ENCODE data around the gene HEATR3.

Gene HEATR3

DNA sequence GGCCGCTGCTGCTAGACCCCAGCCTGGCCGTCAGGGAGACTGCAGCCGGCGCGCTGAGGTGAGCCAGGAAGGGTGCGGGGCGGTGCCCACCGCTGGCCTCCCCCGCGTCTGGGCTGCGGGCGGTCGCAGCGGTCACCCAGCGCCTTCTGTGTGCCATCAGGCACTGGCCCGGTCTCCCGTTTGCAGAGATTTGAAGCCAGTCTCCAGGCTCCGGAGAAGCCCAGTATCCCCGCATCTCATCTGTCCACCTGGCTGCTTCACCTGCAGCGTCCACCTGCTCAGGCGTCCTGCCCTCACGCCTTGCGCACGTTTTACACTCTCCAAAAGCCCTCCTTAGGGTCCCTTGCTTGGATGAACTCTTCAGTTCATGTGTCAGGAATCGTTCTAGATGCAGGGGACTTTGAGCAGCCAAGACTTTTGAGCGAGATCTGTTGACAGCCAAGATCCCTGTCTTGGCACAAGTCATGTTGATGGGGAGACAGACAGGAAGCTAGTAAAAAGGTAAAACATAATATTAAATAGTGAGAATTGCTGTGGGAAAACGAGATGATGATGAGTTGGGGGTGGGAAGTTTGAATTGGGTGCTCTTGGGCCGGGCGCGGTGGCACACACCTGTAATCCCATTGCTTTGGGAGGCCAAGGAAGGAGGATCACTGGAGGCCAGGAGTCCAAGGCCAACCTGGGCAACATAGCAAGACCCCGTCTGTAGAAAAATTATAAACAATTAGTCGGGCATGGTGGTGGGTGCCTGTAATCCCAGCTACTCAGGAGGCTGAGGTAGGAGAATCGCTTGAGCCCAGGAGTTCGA is 916 bp downstream of the HEATR3 start:
- TF ChIP-seq GATA2 (IDR thresholded peaks at IDR 0.05; ENCODE audit: low read depth, low read length) (no peak), GATA3 (IDR thresholded peaks at IDR 0.05; ENCODE audit: low read depth, low read length) (no peak)

DNA sequence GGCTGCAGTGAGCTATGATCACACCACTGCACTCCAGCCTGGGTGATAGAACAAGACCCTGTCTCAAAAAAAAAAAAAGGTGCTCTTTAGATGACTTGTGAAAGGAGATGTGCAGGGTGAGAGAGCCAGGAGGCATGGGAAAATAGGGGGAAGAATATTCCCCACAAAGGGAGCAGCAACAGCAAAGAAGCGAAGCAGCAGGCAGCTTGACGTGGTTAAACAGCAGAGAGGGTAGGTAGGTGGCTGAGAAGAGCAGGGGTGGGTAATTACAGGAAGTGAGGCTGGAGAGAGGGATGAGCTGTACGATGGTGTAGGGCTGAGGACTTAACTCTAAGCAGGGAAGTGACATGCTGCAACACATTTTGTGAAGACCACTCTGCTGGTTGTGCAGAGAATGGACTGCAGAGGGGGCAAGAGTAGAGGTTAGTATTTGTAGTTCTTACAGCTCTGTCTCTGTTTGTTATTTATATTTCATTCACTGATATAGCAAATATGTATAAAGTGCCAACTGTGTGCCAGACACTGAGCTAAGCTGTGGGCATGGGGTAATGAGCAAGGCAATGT is 1.6 kb downstream of the HEATR3 start:
- TF ChIP-seq GATA2 (IDR thresholded peaks at IDR 0.05; ENCODE audit: low read depth, low read length) (no peak), GATA3 (IDR thresholded peaks at IDR 0.05; ENCODE audit: low read depth, low read length) (no peak)

DNA sequence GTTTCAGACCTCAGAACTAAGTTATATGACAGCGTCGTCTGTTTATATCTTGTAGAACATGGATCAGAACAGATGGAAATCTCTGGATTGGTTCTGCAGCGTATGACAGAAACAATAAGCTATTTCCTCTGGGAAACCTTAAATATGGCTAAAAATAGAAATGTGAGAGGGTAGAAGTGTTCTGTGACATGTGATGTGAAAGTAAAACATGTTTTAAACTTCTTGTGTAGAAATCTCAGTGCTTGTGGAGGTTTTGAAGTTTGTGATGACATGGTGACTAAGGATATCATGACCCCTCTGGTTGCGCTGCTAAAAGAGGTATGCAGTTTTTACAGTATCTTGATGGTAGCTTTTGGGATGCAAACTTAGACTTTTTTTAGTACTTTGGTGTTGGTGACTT is 2.8 kb downstream of the HEATR3 start:
- TF ChIP-seq GATA3 (IDR thresholded peaks at IDR 0.05; ENCODE audit: low read depth, low read length): no peak
- no peak for TF ChIP-seq GATA2 (IDR thresholded peaks at IDR 0.05; ENCODE audit: low read depth, low read length)

DNA sequence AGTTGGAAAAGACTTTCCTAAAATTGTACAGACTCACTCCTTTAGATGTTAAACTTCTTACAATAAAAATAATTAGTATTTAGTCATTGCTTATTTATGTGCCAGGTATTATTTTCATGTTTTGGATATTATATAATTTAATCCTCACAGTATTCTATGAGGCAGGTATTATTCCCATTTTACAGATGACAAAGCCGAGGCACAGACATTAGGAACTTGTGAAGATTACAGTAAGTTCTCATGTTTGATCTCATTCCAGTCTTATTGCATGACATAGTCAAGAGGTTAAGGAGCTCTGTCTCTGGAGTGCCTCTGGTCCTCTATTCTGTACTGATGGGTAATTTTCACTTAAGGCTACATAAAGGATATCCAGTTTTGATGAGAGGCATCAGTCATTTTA is 3.3 kb downstream of the HEATR3 start:
- no peak for TF ChIP-seq GATA3 (IDR thresholded peaks at IDR 0.05; ENCODE audit: low read depth, low read length)
- no peak for TF ChIP-seq GATA2 (IDR thresholded peaks at IDR 0.05; ENCODE audit: low read depth, low read length)

DNA sequence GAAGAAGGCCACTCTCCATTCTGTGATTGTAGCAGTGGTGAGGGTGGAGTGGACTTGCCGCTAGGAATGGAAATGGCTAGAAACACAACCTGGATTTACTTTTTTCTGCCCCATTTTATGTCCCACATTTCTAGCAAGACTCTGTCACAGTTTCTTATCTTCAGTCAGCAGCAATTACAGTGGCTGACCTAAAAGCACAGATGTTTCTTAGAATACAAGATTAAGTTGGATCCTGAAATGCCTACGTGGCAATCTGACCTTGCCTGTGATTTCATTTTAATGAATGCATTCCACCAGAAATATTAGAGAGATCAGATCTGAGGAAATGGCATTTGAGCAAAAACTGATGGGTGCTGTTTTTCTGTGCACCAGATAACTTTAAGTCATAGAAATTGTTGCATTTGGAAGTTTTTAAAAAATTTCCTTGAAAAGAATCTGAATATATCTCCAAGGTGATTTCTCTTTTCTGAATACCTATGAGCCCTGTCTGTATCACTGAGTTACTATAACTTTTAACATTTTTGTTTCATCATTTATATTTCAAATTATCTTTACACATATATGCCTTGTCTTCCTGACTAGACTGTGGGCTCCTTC is 5.4 kb downstream of the HEATR3 start:
- no peak for TF ChIP-seq GATA3 (IDR thresholded peaks at IDR 0.05; ENCODE audit: low read depth, low read length)
- no peak for TF ChIP-seq GATA2 (IDR thresholded peaks at IDR 0.05; ENCODE audit: low read depth, low read length)

DNA sequence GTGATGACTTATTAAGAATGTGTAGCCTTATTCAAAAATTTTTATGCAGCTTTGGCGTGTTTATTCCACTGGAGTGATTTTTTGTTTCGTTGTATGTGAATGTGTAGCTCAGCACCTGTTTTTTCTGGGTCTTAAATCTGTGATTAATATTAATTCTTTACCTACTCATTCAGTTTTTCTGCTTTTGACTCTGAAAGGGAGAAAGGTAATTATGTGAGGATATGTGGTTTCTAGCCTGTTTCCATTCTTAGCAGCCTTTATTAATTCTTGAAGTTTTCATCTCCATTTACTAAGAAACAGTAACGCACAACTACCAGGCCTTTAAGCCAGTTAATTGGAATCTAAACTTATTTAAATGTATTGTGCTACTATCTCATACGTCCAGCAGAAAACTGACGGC is 7.0 kb downstream of the HEATR3 start:
- TF ChIP-seq GATA3 (IDR thresholded peaks at IDR 0.05; ENCODE audit: low read depth, low read length) (no peak), GATA2 (IDR thresholded peaks at IDR 0.05; ENCODE audit: low read depth, low read length) (no peak)

DNA sequence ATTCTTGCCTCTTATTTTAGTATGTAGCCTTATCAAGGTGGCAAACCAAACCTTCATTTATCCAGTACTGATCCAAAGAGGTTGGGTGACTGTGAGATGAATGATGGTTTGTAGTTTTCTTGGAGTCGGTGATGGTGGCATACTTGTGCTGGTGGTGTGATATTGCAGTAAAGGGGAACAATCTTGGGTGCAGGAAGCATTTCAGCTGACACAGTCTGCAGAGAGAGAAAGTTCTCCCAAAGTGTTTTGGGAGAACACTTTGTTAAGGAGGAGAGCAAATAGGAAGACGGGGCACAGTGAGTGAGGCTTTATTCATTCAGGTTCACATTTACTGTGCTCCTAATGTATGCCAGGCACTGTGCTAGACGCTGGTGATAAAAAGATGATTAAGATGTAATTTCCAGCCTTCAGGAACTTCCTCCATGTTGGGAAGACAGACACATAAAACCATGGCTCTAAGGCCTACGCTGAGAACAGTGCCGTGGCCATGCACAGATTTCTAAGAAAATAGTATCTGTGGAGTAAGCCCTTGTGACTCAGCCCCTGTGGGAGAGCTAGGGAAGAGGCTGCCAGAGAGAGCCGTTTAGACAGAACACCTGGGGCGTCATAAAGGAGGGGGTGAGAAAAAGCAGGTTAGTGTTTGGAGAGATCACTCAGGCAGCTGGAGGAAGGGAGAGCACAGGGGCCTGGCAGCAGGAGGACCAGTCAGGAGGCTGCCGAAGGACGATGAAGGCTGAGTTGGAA is 13.8 kb downstream of the HEATR3 start:
- TF ChIP-seq GATA3 (IDR thresholded peaks at IDR 0.05; ENCODE audit: low read depth, low read length) (no peak), GATA2 (IDR thresholded peaks at IDR 0.05; ENCODE audit: low read depth, low read length) (no peak)

DNA sequence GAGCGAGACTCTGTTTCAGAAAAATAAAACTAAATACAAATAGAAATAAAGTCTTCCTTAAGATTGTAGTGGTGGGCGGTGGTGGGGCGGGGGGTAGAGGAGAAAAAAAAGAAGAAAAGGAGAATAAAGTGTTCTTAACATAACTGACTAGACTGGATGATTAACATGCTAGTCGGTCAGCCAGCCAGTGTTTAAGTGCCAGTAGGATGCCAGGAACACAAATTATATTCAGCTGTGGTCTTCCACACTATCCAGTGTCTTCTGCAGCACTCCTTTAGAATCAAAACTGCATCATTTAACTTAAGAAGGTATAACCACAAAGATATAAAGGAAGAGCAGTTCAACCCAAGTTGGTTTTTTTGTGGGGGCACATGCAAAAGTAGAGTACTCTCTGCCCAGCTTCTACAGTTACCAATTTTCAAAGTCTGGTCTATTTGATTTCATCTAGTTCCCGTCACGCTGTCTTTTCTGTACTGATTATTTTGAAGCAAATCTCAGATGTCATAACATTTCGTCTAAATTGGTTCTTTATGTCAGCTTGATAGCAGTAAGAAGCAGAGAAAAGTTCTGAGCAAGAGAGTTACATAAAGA is 15.8 kb downstream of the HEATR3 start:
- TF ChIP-seq GATA3 (IDR thresholded peaks at IDR 0.05; ENCODE audit: low read depth, low read length) (no peak), GATA2 (IDR thresholded peaks at IDR 0.05; ENCODE audit: low read depth, low read length) (no peak)

DNA sequence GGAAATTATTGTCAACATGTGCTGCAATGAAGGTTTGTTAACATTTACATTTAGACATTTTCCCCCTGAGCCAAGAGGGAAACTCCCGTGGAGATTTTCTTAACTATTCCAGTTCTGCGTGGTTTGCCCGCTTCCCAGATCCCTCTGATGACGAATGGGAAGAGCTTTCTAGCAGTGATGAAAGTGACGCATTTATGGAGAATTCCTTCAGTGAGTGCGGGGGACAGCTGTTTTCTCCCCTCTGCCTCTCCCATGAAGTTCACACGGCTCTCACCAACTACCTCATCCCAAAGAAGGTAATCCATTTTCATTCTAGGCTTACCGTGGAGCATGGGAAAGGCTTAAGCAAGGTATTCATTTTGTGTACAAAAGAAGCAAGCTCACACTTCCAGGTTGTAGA is 18.2 kb downstream of the HEATR3 start:
- TF ChIP-seq GATA3 (IDR thresholded peaks at IDR 0.05; ENCODE audit: low read depth, low read length): no peak
- TF ChIP-seq GATA2 (IDR thresholded peaks at IDR 0.05; ENCODE audit: low read depth, low read length): no peak

DNA sequence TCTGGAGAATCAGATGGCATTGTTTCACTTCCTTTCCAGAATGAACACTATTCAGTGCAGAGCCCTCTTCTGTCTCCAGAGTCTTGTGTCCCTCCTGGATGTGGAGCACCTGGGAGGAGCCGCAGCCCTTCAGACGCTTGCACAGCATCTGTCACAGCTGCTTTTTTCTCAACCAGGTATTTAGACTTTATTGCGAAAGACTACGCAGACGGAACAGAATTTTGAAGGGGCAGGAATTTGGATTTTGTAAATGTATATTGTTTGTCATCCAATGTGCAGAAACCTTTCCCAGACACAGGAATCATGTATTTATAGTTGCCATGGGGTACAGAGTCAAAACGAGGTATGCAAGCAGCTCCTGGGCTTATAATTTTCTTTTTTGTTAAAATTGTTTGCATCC is 20.4 kb downstream of the HEATR3 start:
- TF ChIP-seq GATA3 (IDR thresholded peaks at IDR 0.05; ENCODE audit: low read depth, low read length) (no peak), GATA2 (IDR thresholded peaks at IDR 0.05; ENCODE audit: low read depth, low read length) (no peak)

DNA sequence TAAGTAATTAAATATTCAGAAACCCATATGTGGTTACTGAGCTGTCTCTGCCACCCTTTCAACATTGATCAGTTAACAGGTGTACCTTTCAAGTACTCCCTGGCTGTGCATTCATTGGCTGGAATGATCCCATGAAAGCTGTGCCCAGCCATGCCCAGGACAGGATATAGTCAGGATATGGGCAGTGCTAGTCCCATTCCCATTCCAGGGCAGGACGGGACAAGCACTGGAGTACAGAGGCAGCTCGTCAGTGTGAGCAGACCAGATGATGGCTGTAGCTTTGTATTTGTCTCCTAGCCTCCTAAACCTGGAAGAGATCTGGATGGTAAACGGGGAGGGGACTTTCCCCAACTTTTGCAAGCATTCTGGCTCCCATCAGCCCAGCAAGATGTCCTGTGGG is 22.5 kb downstream of the HEATR3 start:
- TF ChIP-seq GATA3 (IDR thresholded peaks at IDR 0.05; ENCODE audit: low read depth, low read length) (no peak), GATA2 (IDR thresholded peaks at IDR 0.05; ENCODE audit: low read depth, low read length) (no peak)

DNA sequence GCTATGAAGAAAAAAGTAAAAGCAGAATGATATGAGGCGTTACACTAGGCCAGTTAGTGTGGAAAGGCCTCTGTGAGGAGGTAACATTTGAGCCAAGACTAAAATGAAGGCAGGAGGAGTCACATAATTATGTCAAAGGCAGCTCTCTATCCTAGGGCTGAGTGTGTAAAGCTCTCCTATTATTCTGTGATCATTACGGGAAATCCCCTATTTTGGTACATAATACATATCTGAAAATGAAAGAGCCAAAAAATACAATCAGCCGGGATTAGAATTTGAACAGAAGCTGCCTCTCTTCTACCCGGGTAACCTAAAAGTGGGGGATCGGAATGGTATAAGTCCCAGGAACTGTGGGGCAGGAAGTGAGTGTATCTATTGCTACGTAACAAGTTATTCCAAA is 27.1 kb downstream of the HEATR3 start:
- TF ChIP-seq GATA3 (IDR thresholded peaks at IDR 0.05; ENCODE audit: low read depth, low read length) (no peak), GATA2 (IDR thresholded peaks at IDR 0.05; ENCODE audit: low read depth, low read length) (no peak)

DNA sequence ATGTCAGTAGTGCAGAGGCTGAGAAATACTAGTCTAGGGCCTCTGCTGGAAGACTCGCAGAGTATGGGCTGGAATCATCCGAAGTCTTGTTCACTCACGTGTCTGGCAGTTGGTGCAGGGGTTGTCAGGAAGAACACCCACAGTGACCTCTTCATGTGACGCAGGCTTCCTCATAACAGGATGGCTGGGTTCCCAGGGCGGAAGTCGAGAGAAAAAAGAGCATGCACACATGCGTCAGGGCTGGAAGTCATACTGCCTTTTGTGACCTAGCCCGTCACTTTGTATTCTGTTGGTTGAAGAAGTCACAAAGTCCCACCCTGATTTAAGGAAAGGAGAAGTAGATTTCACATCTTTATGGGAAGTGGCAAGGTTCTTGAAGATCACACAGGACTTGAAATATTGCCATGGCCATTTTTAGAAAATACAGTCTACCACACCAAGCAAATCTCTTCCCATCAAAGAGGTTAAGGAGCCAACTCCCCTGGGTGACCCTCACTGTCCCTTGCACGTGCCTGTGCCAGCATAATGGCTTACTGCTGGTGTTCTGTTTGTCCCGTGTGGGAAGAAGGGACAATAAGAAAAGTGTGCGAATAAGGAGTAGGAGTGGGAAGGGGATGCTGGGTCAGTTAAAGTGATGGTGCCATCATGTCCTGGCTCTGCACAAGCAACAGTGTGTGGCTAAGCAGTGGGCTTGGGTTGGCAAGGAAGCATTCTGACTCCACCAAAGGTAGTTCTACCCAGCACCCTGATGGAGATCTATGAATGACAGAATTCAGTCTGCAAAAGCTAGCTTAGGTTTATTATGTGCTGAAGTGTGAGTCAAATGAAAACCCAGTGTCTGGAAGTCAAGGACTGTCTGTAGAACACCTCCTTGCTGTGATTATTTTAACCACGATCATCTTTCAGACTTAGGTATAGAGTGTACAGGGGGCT is 28.1 kb downstream of the HEATR3 start:
- TF ChIP-seq GATA2 (IDR thresholded peaks at IDR 0.05; ENCODE audit: low read depth, low read length): no peak
- TF ChIP-seq GATA3 (IDR thresholded peaks at IDR 0.05; ENCODE audit: low read depth, low read length): no peak
